MM.1S (cell line): ENCODE data around the gene FNDC1.
A peak's percentile ranks its signal among the peaks of the same experiment; 100 is the strongest.
"Not testable (repeated sequence)": the region's sequence is repeated elsewhere in the genome, so short reads cannot be mapped to it uniquely, and the experiment has no call there.

Experiments used
- DNase-seq: peaks from one replicate; pipeline ENCODE4 v3.0.0-alpha.2; 2015
- H2AFZ ChIP-seq: fragments of 300-600 bp; sonication (generic); 2 replicates; pipeline ENCODE4 v1.6.0; 2016; ENCODE audit warnings: antibody characterized with exemption, low read length
- H3F3A ChIP-seq: fragments of 300-600 bp; sonication (generic); 2 replicates; pipeline ENCODE4 v1.6.1; 2016; ENCODE audit warnings: mild to moderate bottlenecking, antibody characterized with exemption, low read length, moderate library complexity, mixed read lengths; ENCODE audit not compliant: insufficient read depth
- H3K27ac ChIP-seq: fragments of 300-600 bp; sonication (generic); 2 replicates; pipeline ENCODE4 v1.5.1; 2016; ENCODE audit warnings: mild to moderate bottlenecking, low read length
- H3K27me3 ChIP-seq: fragments of 300-600 bp; sonication (generic); replicated peaks from 2 replicates; pipeline ENCODE4 v1.6.0; 2016; ENCODE audit warnings: low read length; ENCODE audit not compliant: insufficient read depth
- H3K36me3 ChIP-seq: fragments of 300-600 bp; sonication (generic); replicated peaks from 2 replicates; pipeline ENCODE4 v1.6.1; 2016; ENCODE audit warnings: mild to moderate bottlenecking, low read length, mixed read lengths; ENCODE audit not compliant: insufficient read depth
- H3K4me1 ChIP-seq: fragments of 300-600 bp; sonication (generic); 2 replicates; pipeline ENCODE4 v1.6.1; 2016; ENCODE audit warnings: low read length, mixed read lengths
- H3K4me2 ChIP-seq: fragments of 300-600 bp; sonication (generic); 2 replicates; pipeline ENCODE4 v1.6.0; 2016; ENCODE audit warnings: low read depth, low read length
- H3K4me3 ChIP-seq: fragments of 300-600 bp; sonication (generic); 2 replicates; pipeline ENCODE4 v1.5.1; 2016; ENCODE audit warnings: low read length, mixed read lengths
- H3K79me2 ChIP-seq: fragments of 300-600 bp; sonication (generic); 2 replicates; pipeline ENCODE4 v1.6.1; 2016; ENCODE audit warnings: mixed run types, low read length, mixed read lengths
- H3K9ac ChIP-seq: fragments of 300-600 bp; sonication (generic); 2 replicates; pipeline ENCODE4 v1.6.1; 2016; ENCODE audit warnings: low read length, mixed read lengths
- H3K9me2 ChIP-seq: fragments of 300-600 bp; sonication (generic); replicated peaks from 2 replicates; pipeline ENCODE4 v1.6.1; 2016; ENCODE audit warnings: mild to moderate bottlenecking, low read length, mixed read lengths; ENCODE audit not compliant: insufficient read depth
- H3K9me3 ChIP-seq: fragments of 300-600 bp; sonication (generic); replicated peaks from 2 replicates; pipeline ENCODE4 v1.6.1; 2016; ENCODE audit warnings: mild to moderate bottlenecking, low read length, mixed read lengths; ENCODE audit not compliant: insufficient read depth
- H4K20me1 ChIP-seq: fragments of 300-600 bp; sonication (generic); 2 replicates; pipeline ENCODE4 v1.6.1; 2016; ENCODE audit warnings: mild to moderate bottlenecking, low read length, moderate library complexity, mixed read lengths; ENCODE audit not compliant: insufficient read depth
- EZH2 ChIP-seq: fragments of 300-600 bp; sonication (generic); optimal IDR thresholded peaks from 2 replicates; pipeline ENCODE3; 2017; ENCODE audit warnings: low read depth, mild to moderate bottlenecking, antibody characterized with exemption, low read length, mixed read lengths
- EZH2phosphoT487 ChIP-seq: fragments of 300-600 bp; sonication (generic); IDR thresholded peaks from 2 replicates; pipeline ENCODE4 v1.6.1; 2018; ENCODE audit warnings: antibody characterized with exemption, low read length
- TF ChIP-seq, protein P1 (sequence below): fragments of 300-600 bp; sonication (generic); IDR thresholded peaks from 2 replicates; pipeline ENCODE4 v1.5.1; 2016; ENCODE audit warnings: antibody characterized with exemption, low read length, mixed read lengths

FNDC1 gene

DNA sequence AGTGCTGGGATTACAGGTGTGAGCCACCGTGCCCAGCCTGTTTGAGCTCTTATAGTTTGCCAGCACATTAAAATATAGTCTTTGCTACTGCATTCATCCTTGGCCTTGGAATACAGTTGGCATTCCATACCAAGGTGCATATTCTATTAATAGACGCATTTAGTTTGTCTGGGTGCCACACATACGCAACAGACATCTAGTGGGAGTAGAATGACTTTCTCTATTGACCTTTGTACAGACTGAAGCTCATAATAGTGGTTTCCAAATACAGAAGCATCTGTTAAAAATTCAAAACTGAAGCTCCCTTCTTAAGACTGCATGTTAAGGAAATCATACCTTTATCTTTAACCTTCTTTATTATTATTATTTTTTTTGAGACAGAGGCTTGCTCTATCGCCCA is 46.7 kb upstream of the FNDC1 start:
- no peaks in the 10 kb centered on the region for H3F3A ChIP-seq
- H3K4me3 ChIP-seq, result no peak overlapping the region
- H4K20me1 ChIP-seq, result no peaks in the 10 kb centered on the region
- no peaks in the 10 kb centered on the region for H3K9me2 ChIP-seq
- no peak overlapping the region for H3K27ac ChIP-seq
- no peaks in the 10 kb centered on the region for H3K9me3 ChIP-seq
- H3K36me3 ChIP-seq, result no peaks in the 10 kb centered on the region
- no peak for TF ChIP-seq EZH2
- TF ChIP-seq EZH2phosphoT487, result no peak
- TF ChIP-seq, protein P1, sequence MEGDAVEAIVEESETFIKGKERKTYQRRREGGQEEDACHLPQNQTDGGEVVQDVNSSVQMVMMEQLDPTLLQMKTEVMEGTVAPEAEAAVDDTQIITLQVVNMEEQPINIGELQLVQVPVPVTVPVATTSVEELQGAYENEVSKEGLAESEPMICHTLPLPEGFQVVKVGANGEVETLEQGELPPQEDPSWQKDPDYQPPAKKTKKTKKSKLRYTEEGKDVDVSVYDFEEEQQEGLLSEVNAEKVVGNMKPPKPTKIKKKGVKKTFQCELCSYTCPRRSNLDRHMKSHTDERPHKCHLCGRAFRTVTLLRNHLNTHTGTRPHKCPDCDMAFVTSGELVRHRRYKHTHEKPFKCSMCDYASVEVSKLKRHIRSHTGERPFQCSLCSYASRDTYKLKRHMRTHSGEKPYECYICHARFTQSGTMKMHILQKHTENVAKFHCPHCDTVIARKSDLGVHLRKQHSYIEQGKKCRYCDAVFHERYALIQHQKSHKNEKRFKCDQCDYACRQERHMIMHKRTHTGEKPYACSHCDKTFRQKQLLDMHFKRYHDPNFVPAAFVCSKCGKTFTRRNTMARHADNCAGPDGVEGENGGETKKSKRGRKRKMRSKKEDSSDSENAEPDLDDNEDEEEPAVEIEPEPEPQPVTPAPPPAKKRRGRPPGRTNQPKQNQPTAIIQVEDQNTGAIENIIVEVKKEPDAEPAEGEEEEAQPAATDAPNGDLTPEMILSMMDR, result no peak
- H3K27me3 ChIP-seq, result peaks cover 83% of the 10 kb centered on the region
- no peak for DNase-seq
- H3K4me1 ChIP-seq, result 0 out of 2 replicates have a peak, but pooled peaks cover 4% of the 10 kb centered on the region
- H3K9ac ChIP-seq, result no peak overlapping the region
- no peak overlapping the region for H2AFZ ChIP-seq
- no peaks in the 10 kb centered on the region for H3K79me2 ChIP-seq
- no peak overlapping the region for H3K4me2 ChIP-seq

DNA sequence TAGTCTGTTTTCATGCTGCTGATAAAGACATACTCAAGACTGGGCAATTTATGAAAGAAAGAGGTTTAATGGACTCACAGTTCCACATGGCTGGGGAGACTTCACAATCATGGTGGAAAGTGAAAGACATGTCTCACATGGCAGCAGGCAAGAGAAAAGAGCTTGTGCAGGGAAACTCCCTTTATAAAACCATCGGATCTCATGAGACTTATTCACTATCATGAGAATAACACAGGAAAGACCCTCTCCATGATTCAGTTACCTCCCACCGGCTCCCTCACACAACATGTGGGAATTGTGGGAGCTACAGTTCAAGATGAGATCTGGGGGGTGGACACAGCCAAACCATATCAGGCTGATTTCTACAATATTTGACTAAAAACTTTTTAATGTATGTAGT is 45.4 kb upstream of the FNDC1 start:
- not testable (repeated sequence) for H4K20me1 ChIP-seq, H3K4me3 ChIP-seq, H3K36me3 ChIP-seq, H3K4me2 ChIP-seq, H2AFZ ChIP-seq, H3F3A ChIP-seq, H3K79me2 ChIP-seq, DNase-seq, H3K9me3 ChIP-seq, H3K9me2 ChIP-seq, H3K27ac ChIP-seq, H3K4me1 ChIP-seq, H3K9ac ChIP-seq
- H3K27me3 ChIP-seq, result peaks cover 83% of the 10 kb centered on the region

DNA sequence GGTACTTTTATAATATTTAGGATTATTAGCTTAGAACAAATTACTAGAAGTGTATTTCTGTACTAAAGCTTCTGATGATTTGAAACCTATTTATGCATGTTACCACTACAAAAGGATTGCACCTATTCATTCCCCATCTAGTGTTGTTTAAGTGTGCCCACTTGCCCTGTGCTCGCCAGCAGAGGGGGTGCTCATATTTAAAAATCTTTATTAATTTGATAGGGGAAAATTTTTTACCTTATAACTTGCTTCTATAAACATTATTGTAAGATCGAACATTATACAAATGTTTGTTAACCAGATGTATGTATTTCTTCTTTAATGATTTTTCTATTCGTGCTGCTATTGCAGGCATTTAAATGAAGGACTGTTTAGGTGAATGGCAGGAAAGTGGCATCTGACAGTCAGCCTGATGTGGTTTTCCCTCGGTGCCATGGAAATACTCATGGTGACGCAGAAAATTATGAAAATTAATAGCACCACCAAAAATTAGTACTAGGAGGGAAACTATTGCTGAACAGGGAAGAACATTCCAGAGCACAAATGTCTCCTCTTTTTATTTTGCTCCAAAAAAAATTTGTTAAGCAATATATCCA is 44.1 kb upstream of the FNDC1 start:
- no peaks in the 10 kb centered on the region for H4K20me1 ChIP-seq
- TF ChIP-seq, protein P1, result peak; percentile 26
- no peak for TF ChIP-seq EZH2
- no peaks in the 10 kb centered on the region for H3K36me3 ChIP-seq
- no peak for DNase-seq
- no peaks in the 10 kb centered on the region for H3F3A ChIP-seq
- 0 out of 2 replicates have a peak, but pooled peaks cover 4% of the 10 kb centered on the region for H3K4me1 ChIP-seq
- H3K9ac ChIP-seq, result no peak overlapping the region
- peaks cover 89% of the 10 kb centered on the region for H3K27me3 ChIP-seq
- no peaks in the 10 kb centered on the region for H3K9me2 ChIP-seq
- no peak overlapping the region for H3K27ac ChIP-seq
- H3K4me3 ChIP-seq, result no peak overlapping the region
- H2AFZ ChIP-seq, result no peak overlapping the region
- H3K4me2 ChIP-seq, result no peak overlapping the region
- H3K79me2 ChIP-seq, result no peaks in the 10 kb centered on the region
- no peaks in the 10 kb centered on the region for H3K9me3 ChIP-seq

DNA sequence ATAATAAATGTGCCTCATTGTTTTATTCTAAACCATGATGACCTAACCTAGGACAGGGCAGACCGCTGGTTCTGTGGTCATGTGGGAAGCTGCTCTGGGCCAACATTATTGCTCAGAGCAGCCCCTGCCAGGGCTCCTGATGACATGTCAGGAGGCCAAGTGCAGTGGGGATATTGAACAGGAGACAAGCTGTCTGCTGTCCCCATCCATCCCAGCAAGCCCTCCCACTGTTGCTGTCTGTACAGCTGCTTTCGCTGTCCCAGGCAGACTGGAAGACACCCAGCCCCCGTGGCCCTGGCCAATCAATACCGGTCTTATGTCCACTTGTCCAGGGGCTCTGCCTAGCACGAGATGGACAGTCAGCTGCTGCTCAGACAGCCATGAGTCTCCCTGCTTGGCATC is 43.2 kb upstream of the FNDC1 start:
- Histone ChIP-seq H3K4me2 (no peak overlapping the region), H3K36me3 (no peaks in the 10 kb centered on the region), H3K27me3 (peaks cover 89% of the 10 kb centered on the region), H3K79me2 (no peaks in the 10 kb centered on the region), H2AFZ (no peak overlapping the region), H3K4me3 (no peak overlapping the region), H3K27ac (no peak overlapping the region), H3K9me3 (no peaks in the 10 kb centered on the region), H3K9me2 (no peaks in the 10 kb centered on the region), H4K20me1 (no peaks in the 10 kb centered on the region), H3K9ac (no peak overlapping the region), H3K4me1 (0 out of 2 replicates have a peak, but pooled peaks cover 4% of the 10 kb centered on the region), H3F3A (no peaks in the 10 kb centered on the region)
- no peak for DNase-seq
- no peak for TF ChIP-seq EZH2phosphoT487
- TF ChIP-seq, protein P1, result no peak
- no peak for TF ChIP-seq EZH2
